Right lobe of liver (tissue), 6 donors: Measurements from ENCODE around the gene SULT1C3. TPM values are rescaled to one million over a fixed set of nuclear protein-coding genes. Genes with fewer than 3 reads are reported as not detected.

Source experiments
- ATAC-seq, 4 donors: fragments of 200-7000 bp; cut with Tn5 transposase; one replicate each; pipeline ENCODE4 v1.9.1; 2020; ENCODE audit warnings: mild to moderate bottlenecking in 4 of 4, moderate library complexity in 4 of 4
- DNase-seq, 3 donors: peaks; one replicate each; pipeline ENCODE4 v3.0.0-alpha.2; 2020
- H3K27ac ChIP-seq, 3 donors: fragments of 200-600 bp; one replicate each; pipeline ENCODE4 v1.8.0; 2022
- H3K27me3 ChIP-seq, 2 donors: fragments of 200-600 bp; one replicate each; pipeline ENCODE4 v1.8.0; 2022
- H3K36me3 ChIP-seq, 4 donors: fragments of 200-600 bp; sonication (generic) in 1 of 4; one replicate each; pipeline versions ENCODE4 v1.5.1 to v1.8.0; 2017 to 2022; ENCODE audit warnings: control low read depth in 1 of 4
- H3K4me1 ChIP-seq, 4 donors: fragments of 200-600 bp; sonication (generic) in 1 of 4; one replicate each; pipeline versions ENCODE4 v1.5.1 to v1.8.0; 2017 to 2022; ENCODE audit warnings: control low read depth in 1 of 4
- H3K4me3 ChIP-seq, 3 donors: fragments of 200-600 bp; one replicate each; pipeline ENCODE4 v1.8.0; 2022
- H3K9me3 ChIP-seq, 4 donors: fragments of 200-600 bp; sonication (generic) in 1 of 4; one replicate each; pipeline versions ENCODE4 v1.5.1 to v1.8.0; 2017 to 2022; ENCODE audit warnings: control low read depth in 1 of 4
- CTCF ChIP-seq, 4 donors: fragments of 200-600 bp in 3 of 4; fragments of 450-650 bp in 1 of 4; IDR thresholded peaks; one replicate each; pipeline versions ENCODE4 v1.5.1 to v1.8.0; 2016 to 2022; ENCODE audit warnings: antibody characterized with exemption in 4 of 4, mild to moderate bottlenecking in 2 of 4
- POLR2A ChIP-seq: fragments of 450-650 bp; IDR thresholded peaks from one replicate; pipeline ENCODE4 v1.6.1; 2017; ENCODE audit warnings: antibody characterized with exemption, mild to moderate bottlenecking
- WGBS: methylation state at CpG from one replicate; pipeline ENCODE4 v1.1.6; 2018; ENCODE audit warnings: low coverage, low lambda C conversion rate; ENCODE audit not compliant: insufficient coverage; ENCODE audit errors: missing lambda C conversion rate; 5-methylcytosine and 5-hydroxymethylcytosine counted together
- intact Hi-C, 2 donors: fragments of 100-400 bp; cut with DNase I; formaldehyde crosslinking; loops; one replicate each; pipeline versions ENCODE4 v1.11.2 to v1.14.1; 2022
- total RNA-seq, 6 experiments: library from RNA; depleted of rRNA in 2 of 6; stranded (reverse); fragments of >200 nt in 2 of 6; fragmentation: NEBNext Ultra II Directional in 3 of 6; extraction: Animal tissue kit (Norgen Biotek cat#: 25700) in 3 of 6; gene quantifications; one replicate each; pipeline versions ENCODE4 v1.1.0 to v1.2.4, GENCODE V29; 2016 to 2023
- donor health status: DM: no; HTN: yes; CAD: no.
- donor health status: DM: no; HTN: no; CAD: no.
- donor health status: DM: no; HTN: no; CAD: no.
- donor health status: DM: no; HTN: yes; CAD: no.
- donor health status: DM: no; HTN: yes; CAD: no.

SULT1C3 gene
- total RNA-seq, 6 experiments from 2014 or later = not detected

GRCh38 chr2:108235577-108235976 is 4.2 kb upstream of the SULT1C3 start:
- no peak overlapping the region for H3K27ac ChIP-seq
- no peaks in the 10 kb centered on the region for H3K4me1 ChIP-seq
- H3K27me3 ChIP-seq = no peaks in the 10 kb centered on the region
- no peak for DNase-seq
- 43% methylated on average over 4 of the region's 4 CpGs for WGBS
- H3K4me3 ChIP-seq = no peak overlapping the region
- no peaks in the 10 kb centered on the region for H3K36me3 ChIP-seq
- intact Hi-C loops = no loop called here
- peak in 1 of 4 donors; percentile 36 for ATAC-seq
- H3K9me3 ChIP-seq = no peaks in the 10 kb centered on the region
- TF ChIP-seq CTCF (IDR thresholded peaks at IDR 0.05) (no peak), POLR2A (no peak)

GRCh38 chr2:108236676-108237335 is 3.0 kb upstream of the SULT1C3 start:
- Histone ChIP-seq H3K4me1 (no peaks in the 10 kb centered on the region), H3K27ac (no peak overlapping the region), H3K4me3 (no peak overlapping the region), H3K36me3 (no peaks in the 10 kb centered on the region), H3K9me3 (no peaks in the 10 kb centered on the region), H3K27me3 (no peaks in the 10 kb centered on the region)
- 71% methylated on average over 6 of the region's 6 CpGs for WGBS
- DNase-seq = no peak
- no peak for ATAC-seq
- intact Hi-C loops = no loop called here
- TF ChIP-seq CTCF (IDR thresholded peaks at IDR 0.05) = no peak
- no peak for TF ChIP-seq POLR2A

GRCh38 chr2:108240966-108241365 is 1.2 kb downstream of the SULT1C3 start:
- Histone ChIP-seq H3K27me3 (no peaks in the 10 kb centered on the region), H3K27ac (no peak overlapping the region), H3K4me1 (peaks cover 0 to 11% (median 0%) of the 10 kb centered on the region in 4 donors), H3K36me3 (no peaks in the 10 kb centered on the region), H3K9me3 (no peaks in the 10 kb centered on the region), H3K4me3 (no peak overlapping the region)
- WGBS = 84% methylated on average over 5 of the region's 5 CpGs
- DNase-seq = no peak
- TF ChIP-seq POLR2A = no peak
- TF ChIP-seq CTCF (IDR thresholded peaks at IDR 0.05) = no peak
- intact Hi-C loops = no loop called here
- ATAC-seq = no peak

GRCh38 chr2:108243566-108243965 is 3.8 kb downstream of the SULT1C3 start:
- TF ChIP-seq CTCF (IDR thresholded peaks at IDR 0.05) (no peak), POLR2A (no peak)
- intact Hi-C loops = no loop called here
- ATAC-seq = no peak

More at GRCh38 chr2:108243566-108243965, 3.8 kb downstream of the SULT1C3 start:
- Histone ChIP-seq H3K4me3 (no peak overlapping the region), H3K27me3 (no peaks in the 10 kb centered on the region), H3K4me1 (peaks cover 0 to 11% (median 0%) of the 10 kb centered on the region in 4 donors), H3K36me3 (no peaks in the 10 kb centered on the region), H3K9me3 (no peaks in the 10 kb centered on the region), H3K27ac (no peak overlapping the region)
- DNase-seq = no peak
- 100% methylated on average over 1 of the region's 1 CpG for WGBS
